Fibroblast of skin of left quadriceps (primary cell): ENCODE data around the gene LARP1.

Experiments used
- DNase-seq, 2 experiments: peaks; one replicate each; pipeline ENCODE4 v3.0.0-alpha.2; 2013; ENCODE audit warnings: low read depth in 2 of 2

LARP1 gene

DNA sequence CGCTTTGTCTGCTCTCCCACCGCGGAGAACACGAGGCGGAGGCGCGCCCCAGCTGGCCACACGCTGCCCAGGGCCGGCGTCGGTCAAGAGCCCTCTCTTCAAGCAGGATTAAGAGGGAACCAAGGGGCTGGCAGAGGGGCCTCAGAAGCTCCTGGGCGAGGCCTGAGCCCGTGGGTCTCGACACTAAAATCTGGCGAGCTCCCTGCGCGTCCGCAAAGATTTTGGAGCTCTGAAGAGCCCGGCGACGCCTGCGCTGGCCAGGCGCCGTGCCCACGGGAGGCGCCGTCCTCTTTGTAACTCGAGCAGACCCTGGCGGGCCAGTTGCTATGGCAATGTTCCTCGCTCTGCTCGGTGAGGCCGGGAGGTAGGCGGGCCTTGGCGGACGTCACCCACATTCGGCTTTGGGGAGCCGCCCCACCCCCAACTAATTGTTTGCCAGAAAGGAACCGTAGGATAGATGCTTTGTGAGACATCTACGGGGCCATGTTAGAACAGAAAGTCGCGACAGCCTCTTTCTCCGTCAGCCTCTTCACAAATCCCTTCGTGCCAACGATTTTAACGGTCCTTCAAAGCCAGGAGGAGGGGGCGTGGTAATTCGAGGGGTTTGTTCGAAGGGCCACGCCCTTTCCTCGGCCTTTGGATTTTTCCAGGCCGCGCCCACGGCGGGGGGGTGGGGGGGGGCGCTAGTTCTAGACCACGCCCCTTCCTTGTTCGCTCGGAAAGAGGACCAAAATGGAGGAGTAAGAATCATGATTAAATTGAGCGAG lies 102.5 kb downstream of the LARP1 start:
- DNase-seq, result peak; percentile 95

DNA sequence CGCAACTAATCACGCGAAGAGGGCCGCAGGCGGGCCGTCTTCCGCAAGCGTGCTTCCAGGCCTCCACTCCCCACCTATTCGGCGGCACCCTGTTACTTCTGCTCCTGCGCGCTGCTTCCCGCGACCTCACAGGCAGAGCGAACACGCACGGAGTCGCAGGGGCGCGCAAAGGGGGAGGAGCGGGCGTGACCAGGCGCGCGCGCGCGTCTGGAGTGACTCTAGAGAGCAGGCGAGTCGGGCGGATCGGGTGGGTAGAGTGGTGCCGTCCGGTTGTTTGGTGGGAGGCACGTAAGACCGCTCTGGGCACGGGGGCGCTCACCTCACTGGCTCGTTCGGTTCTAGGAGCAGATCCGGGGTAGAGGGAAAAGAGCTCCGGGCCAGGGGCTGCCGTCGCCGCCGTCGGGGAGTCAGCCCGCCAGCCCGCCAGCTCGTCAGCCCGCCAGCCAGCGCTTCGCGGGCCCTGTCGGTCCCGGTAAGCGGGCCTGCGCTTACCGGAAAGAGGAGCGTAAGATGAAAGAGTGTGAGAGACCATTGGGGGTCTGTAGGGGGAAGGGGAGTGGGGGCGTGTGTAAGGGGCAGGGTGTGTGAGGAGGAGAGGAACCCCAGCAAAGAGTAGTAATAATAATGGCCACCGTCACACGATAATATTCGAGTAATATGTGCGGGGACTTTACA lies 103.3 kb downstream of the LARP1 start, which contains the start of gene CNOT8:
TSS of gene CNOT8 (plus strand) at position 331 of the 675 bp plus-strand sequence. CDS start 4,652 bp downstream, outside the sequence.
- peak; percentile 95 to 96 for DNase-seq

DNA sequence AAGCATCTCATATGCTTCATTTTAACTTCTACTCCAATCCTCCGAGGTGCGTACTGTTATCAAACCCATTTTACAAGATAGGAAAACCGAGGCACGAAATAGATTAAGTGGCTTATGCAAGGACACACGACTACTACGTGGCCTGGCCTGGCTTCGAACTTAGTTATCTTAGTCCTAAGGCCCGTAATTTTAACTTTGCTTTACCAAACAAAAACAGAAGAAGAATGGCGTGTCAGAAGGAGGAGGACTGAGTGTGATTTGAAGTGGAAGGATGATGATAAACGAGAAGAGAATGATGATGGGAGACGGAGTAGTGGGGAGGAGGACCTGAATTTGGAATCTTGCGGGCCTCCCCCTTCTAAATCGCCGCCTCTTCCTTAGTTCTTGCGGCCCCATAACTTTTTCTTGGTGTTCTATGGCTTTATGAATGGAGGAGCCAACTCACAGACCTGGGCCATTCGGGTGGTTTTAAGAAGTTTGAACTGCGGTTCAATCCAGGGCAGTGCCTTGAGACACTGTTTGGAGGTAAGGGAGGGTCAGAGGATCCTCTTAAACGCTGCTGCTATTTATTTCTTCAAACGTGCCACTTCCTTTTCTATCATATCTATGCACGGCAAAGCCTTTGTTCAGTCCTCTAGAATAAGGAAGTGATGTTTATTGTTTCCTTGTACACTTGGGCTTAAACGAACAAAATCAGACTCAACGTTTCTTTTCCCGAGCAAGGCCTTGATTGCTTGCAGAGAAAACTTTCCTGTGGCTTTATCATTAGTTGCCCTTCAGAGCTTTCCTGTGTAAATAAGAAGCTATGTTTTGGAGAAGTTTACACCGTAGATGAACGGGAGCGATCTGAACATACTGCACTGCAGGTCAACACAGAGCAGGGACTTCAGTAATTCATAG lies 104.0 kb downstream of the LARP1 start:
- DNase-seq, result no peak

DNA sequence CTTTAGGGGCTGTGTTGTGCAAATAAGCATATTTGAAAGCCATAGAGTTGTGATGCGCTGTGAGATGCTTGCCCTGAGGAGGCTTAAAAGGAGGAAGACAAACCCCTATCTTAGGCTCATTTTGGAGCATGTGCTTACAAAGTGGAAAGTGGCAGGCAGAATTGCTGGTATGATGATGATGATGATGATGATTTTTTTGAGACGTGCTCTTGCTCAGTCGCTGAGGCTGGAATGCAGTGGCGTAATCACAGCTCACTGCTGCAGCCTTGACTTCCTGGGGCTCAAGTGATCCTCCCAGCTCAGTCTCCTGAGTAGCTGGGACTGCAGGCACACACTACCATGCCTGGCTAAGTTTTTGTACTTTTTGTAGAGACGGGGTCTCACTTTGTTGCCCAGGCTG lies 104.9 kb downstream of the LARP1 start:
- DNase-seq, result peak in 1 of 2 experiments; percentile 25

DNA sequence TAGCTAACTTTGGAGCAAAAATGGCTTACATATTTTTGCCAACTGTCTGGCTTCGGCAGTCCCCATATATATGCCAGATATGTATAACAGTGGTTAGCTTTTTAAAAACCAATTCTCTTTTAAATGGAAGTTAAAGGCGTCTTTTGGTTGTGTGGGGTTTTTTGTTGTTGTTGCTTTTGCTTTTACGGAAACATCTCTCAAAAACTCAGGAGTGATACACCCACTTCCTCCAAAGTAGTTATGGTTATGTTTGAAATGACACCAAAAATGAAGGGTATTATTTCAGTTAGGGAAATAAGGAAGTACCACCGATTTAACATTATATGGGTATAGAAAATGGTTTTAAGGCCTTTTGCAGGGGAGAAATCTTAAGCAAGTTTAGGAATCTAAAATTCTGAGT lies 105.6 kb downstream of the LARP1 start:
- DNase-seq, result no peak

DNA sequence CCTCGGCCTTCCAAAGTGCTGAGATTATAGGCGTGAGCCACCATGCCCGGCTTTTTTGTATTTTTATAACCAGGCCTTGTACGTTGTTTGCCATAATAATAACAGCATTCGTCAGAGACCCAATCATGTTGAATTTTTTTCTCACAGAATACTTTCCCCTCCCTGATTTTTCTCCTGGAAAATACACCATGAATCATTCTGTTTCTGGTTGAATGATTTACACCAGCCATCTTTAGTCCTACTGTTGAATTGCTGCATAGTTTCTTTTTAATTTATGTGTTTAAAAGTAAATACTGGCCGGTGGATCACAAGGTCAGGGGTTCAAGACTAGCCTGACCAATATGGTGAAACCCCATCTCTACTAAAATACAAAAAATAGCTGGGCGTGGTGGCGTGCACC lies 106.8 kb downstream of the LARP1 start:
- no peak for DNase-seq

DNA sequence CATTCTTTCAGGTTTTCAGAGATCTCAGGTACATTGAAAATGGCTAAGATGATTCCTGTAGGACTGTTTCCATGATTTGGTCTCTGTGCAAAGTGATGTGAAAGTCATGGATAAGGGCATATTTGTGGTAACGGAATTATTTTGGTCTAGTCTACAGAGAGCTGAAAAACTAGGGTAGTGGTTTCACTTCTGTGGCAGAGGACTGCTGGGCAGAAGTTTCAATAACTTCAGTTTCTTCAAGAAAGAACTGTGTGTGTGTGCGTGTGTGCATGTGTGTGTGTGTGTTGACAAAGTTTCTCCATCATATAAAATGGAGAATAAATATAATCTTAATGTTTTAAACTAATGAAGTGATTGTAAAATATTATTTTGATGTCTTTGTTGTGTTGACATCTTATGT lies 107.6 kb downstream of the LARP1 start:
- no peak for DNase-seq

DNA sequence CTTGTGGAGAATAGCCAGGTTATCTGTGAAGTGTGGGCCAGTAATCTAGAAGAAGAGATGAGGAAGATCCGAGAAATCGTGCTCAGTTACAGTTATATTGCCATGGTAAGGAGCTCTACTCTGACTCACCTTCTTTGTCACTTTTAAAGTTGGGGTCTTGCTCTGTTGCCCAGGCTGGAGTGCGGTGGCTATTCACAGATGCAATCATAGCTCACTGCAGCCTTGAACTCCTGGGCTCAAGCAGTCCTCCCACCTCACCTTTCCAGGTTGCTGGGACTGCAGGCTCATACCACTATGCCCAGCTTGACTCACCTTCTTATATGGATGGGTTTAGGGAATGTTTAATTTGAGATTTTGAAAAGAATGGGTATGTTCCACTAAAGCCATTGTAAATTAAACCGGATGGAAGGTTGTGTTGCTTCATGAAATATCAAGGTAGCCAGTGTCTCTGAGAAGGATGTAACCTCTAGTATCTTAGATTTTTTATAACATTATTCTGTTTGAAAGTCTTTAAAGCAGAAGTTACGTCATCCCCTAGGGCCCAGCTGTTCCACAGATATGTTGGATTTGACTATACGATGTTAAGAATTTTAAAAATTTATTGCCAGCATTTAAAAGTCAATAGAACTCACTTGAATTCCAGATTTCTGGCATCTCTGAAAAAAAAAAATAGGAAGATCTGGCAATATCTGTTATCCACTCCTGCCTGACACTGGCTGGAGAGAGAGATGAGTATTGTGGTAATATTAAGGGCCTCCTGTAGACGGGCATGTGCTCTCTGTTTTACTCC lies 108.3 kb downstream of the LARP1 start:
- DNase-seq, result no peak

DNA sequence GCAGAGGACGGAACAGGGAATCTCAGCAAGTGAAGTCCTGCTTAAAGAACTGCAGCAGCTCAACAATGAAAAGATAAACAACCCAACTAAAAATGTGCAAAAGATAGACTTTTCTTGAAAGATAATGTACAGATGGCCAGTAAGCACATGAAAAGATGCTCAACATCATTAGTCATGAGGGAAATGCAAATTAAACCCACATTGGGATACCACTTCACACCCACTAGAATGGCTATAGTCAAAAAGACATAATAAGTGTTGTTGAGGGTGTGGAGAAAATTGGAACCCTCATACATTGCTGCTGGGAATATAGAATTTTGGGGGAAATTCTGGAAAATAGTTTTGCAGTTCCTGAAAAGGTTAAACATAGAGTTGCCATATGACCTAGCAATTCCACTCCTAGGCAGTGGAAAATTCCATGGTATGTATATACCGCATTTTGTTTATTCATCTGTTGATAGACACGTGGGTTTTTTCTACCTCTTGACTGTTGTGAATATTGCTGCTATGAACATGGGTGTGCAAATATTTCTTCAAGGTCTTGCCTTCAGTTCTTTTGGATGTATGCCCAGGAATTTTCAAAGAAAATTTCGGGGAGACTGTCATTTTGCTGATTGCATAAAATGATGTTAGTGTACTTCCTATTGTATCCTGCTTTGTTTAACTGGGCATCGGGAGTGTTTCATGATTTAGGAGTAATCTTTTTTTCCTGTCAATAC lies 110.4 kb downstream of the LARP1 start:
- DNase-seq, result peak in 1 of 2 experiments; percentile 20

DNA sequence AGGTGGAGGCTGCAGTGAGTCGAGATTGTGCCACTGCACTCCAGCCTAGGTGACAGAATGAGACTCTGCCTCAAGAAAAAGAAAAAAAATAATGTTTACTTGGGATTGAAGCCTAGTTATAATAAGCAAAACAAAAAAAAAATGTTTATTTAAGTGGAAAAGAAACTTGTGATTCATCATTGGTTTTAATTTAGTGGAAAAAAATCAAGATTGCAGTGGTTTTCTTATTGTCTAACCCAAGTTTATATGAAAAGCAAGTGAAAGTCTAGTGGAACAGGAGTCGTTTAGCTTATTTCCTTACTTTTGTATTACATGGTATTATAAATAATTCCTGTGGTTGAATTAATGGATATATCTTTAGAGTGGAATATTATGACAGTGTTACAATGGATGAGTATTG lies 111.7 kb downstream of the LARP1 start:
- DNase-seq, result no peak
